NCI-H345 treated with DMSO at 0.1 percent for 48 hours (cell line): ENCODE measurements around the gene TGM5.
A peak's percentile ranks its signal among the peaks of the same experiment; 100 is the strongest.

Experiments
- DNase-seq: peaks from one replicate; lab custom pipeline; 2025; ENCODE audit not compliant: unreplicated experiment; lab: John Stamatoyannopoulos, UW

TGM5 gene

GRCh38 chr15:43196760-43197548, 69.8 kb downstream of the TGM5 start:
- DNase-seq, result no peak

GRCh38 chr15:43194795-43195194, 71.9 kb downstream of the TGM5 start:
- no peak for DNase-seq

GRCh38 chr15:43193710-43194109, 73.0 kb downstream of the TGM5 start:
- DNase-seq, result no peak

- no peak for DNase-seq
Measured at GRCh38 chr15:43190178-43190577, 76.5 kb downstream of the TGM5 start.

GRCh38 chr15:43189296-43189695, 77.4 kb downstream of the TGM5 start:
- DNase-seq, result no peak

GRCh38 chr15:43187544-43188155, 79.1 kb downstream of the TGM5 start:
- no peak for DNase-seq

- DNase-seq, result no peak
Measured at GRCh38 chr15:43186003-43186353, 80.8 kb downstream of the TGM5 start.

- DNase-seq, result peak; percentile 49
Measured at GRCh38 chr15:43185157-43186002, 81.3 kb downstream of the TGM5 start, which contains the start of gene CCNDBP1. Gene CCNDBP1 (plus strand): TSS chr15:43185403. CDS start chr15:43185499, 96 bp downstream.

- DNase-seq, result no peak
Measured at GRCh38 chr15:43184407-43185124, 82.2 kb downstream of the TGM5 start.

- DNase-seq, result no peak
Measured at GRCh38 chr15:43183270-43183669, 83.5 kb downstream of the TGM5 start.
